GM18498 (cell line): Measurements from ENCODE around the gene ADPRS.

Experiments used
- ATAC-seq: cut with Tn5 transposase; IDR thresholded peaks from one replicate; pipeline ENCODE4 v1.9.1; 2021; ENCODE audit warnings: mild to moderate bottlenecking, moderate library complexity; ENCODE audit not compliant: unreplicated experiment

ADPRS gene

DNA sequence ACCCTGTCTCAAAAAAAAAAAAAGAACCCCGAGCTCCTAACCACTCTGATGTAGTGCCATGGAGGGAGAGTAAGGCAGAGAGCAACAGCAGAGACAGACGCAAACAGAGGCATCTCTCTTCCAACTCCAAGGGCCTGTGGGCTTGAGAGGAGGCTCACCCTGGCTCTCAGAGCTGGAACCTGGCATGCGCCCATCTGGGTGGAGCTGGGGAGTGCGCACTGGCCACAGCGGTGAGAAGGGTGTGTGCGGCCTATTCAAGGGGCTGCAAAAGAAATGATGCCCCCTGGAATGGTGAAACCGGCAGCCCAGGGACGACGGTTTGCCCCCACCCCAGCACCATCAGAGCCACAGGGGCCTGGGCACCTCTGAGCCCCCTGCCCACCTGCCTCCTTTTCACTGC, 18.7 kb downstream of the ADPRS start:
- ATAC-seq: no peak

DNA sequence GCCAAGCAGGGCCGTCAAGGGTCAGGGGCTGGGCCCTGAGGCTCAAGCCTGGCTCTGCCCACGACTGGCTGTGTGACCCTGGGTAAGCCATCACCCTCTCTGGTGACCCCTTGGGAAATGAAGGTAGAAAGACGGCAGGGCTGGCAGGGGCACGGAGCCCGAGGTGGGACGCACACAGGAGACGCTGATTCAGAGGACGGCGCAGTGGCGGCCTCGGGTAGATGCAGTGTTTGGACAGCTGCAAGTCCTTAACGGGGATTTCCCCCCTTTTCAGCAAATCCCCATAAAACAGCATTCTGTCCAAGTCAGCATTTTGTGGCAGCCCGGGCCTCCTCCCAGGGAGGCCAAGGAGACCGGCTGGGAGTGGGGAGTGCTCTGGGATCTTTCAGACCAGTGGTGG, 19.6 kb downstream of the ADPRS start:
- ATAC-seq: no peak

DNA sequence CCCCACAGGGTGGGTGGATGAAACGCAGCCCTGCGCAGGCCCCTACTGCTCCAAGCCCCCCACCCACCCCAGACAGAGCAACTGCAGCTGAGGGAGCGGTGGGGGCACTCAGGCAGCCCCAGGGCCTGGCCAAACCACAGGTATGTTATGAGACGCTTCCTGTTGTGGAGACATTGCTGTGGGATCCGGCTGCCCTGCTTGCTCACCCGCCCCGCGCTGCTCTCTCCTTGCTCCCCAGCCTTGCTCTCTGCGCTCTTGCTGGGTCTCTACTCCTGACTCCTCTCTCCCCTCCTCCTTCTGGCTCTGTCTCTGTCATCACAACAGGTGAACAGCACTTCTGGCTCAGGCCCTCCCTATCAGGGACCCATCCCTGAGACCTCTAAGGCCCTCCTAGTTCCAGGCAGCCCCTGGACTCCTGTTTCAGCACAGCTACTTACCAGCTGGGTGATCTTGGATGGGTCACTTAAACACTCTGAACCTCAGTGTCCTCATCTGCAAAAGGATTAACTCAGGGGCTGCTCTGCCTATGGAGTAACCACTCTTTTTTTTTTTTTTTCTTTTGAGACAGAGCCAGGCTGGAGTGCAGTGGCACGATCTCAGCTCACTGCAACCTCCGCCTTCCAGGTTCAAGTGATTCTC, 20.5 kb downstream of the ADPRS start:
- no peak for ATAC-seq

DNA sequence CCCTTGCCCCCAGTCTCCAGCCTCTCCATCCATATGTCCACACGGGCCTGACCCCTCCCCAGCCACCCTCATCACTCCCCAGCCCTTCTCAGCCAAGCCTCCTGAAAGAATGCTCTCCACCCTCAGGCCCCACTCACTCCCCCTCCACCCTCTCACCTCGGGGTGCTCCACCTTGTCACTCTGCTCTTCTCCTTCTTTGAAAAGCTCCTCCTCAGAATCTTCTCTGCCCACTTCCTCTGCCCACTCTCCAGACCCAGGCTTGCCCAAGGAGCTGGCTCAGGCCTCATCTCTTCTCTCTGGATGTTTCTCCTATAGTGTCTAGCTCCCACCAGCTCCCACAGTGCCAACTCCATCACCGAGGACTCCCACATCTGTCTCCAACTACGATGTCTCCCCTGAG, 22.5 kb downstream of the ADPRS start:
- ATAC-seq: no peak

DNA sequence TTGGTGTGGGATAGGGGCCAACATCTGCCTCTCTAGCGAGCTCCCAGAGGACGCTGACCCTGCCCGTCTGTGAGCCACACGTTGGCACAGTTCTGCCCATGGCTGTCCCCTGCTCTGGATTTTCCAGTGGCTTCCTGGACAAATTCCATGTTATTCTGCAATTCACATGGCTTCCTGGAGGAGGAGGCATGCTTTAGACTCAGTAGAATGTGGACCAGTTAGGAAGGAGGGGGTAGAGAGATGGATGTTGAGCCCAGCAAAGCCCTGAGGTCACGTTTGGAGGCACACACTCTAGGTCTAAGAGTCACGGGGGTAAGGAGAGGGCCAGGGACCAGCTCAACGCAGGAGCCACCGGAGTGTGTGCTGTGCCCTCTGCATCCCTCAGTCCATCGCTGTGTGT, 24.1 kb downstream of the ADPRS start:
- ATAC-seq: no peak

DNA sequence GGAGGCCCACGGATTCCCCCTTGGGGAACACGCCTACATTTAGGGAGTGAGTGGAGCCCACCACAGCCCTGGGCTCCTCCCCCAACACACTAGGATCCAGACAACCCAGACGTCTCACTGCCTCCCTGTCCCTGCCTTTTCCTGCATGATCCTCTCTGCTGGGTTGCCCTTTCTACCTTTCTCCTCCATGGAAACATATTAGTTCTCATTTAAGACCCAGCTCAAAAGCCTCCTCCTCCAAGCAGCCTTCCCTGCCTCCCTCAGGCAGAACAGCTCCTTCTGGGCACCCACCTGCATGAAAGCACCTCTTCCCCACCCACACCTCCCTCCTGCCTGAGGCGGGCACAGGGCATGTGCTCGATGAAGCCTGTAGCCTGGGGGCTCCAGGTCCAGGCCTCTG, 25.7 kb downstream of the ADPRS start:
- ATAC-seq: no peak

DNA sequence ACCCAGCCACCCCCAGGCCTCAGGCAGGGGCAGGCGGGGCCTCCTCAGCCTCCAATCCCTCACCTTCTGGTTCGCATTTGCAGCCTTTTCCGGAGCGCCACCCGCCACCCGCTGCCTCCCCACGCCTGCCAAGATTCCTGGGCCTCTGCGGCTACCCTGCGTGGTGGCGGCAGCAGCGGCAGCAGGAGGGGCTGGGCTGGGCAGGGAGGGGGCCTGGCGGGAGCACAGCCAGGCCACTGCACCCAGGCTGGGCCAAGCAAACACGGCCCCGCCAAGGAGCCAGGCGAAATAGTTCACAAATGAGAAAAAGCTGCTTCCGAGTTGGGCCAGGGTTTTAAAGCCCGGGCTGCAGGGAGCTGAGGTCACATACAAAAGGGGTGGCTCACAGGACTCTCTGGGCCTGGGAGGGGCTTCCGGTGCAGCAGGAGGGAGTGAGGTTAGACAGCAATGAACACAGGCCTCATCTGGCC, 26.5 kb downstream of the ADPRS start:
- no peak for ATAC-seq

DNA sequence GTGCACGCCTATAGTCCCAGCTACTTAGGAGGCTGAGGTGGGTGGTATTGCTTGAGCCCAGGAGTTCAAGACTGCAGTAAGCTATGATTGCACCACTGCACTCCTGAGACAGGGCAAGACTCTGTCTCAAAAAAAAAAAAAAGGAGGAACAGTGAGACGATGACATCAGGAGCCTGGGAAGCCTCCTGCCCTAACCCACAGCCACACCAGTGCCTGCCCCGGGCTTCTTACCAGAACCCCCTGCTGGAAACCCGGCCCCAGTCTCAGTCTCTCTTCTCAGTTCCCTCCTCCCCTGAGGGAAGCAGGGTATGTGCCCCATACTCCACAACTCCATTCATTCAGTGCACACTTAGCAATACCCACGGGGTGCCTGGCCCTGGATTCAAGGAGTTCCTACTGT, 27.2 kb downstream of the ADPRS start:
- no peak for ATAC-seq

DNA sequence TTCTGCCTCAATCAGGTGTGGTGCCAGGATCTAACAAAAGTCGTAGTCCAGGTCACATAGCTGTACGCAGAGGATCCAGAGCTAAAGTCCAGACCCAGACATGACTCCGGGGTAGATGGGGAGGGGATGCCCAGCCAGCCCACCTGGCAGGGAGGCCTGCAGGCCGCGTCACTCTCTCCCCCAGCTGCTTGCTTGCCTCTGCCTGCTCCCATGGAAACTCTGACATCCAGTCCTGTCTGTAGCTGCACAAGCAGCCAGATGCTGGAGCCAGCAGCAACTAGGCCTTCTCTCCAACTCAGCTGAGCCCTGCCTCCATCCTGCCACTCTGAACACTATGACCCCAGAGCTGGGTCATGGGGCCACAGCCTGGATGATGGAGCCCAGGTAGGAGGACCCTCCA, 28.2 kb downstream of the ADPRS start:
- no peak for ATAC-seq

DNA sequence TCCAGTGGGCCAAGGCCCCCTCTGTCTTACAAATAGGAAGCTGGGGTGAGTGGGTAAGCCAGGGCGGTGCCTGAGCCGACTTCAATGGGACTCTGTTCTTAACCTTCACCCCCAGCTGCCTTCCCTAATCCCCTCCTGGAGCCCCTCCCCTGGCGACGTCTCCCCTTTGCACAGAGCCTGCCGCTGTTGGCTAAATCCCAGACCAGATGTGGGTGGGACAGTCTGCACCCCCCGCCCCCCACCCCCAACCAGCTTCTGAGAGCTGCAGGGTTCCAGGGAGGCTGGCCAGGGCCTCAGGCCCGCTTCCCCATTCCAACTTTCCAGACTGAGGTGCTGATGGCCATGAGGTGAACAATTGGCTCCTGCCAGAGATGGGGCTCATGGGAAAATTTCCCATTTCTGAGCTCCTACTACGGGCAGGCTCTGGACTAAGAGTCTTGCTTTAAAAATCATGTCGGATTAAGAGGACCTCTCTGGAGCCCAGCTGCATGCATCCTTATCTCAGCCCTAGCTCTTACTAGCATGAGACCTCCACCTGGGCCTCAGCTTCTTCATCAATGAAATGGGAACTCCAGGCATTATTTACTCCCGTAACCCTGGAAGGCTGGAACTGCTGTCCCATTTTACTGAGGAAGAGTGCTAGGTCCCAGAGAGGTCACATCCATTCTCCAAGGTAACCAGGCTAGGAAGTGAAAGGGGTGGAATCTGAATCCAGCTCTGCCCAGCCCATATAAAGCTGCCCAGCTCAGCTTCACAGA, 29.9 kb downstream of the ADPRS start:
- ATAC-seq: no peak

DNA sequence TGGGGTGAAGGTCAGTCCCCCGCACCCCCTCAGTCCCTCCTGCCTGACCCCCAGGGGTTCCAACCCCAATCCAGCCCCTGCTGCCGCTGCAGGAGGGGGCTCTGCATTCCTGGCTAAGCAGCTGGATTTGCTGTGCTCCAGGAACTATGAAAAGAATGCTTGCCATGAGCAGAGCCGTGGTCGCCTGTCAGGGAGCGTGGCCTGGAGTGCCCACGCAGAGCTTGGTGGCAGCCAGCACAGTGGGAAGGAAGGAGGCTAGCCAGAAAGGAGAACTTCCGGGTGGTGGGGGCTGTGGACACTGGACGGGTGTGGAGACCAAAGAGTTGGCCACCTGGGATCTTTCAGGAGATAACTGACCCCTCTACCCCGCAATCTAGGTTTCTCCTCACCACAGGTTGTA, 30.8 kb downstream of the ADPRS start:
- ATAC-seq: no peak

DNA sequence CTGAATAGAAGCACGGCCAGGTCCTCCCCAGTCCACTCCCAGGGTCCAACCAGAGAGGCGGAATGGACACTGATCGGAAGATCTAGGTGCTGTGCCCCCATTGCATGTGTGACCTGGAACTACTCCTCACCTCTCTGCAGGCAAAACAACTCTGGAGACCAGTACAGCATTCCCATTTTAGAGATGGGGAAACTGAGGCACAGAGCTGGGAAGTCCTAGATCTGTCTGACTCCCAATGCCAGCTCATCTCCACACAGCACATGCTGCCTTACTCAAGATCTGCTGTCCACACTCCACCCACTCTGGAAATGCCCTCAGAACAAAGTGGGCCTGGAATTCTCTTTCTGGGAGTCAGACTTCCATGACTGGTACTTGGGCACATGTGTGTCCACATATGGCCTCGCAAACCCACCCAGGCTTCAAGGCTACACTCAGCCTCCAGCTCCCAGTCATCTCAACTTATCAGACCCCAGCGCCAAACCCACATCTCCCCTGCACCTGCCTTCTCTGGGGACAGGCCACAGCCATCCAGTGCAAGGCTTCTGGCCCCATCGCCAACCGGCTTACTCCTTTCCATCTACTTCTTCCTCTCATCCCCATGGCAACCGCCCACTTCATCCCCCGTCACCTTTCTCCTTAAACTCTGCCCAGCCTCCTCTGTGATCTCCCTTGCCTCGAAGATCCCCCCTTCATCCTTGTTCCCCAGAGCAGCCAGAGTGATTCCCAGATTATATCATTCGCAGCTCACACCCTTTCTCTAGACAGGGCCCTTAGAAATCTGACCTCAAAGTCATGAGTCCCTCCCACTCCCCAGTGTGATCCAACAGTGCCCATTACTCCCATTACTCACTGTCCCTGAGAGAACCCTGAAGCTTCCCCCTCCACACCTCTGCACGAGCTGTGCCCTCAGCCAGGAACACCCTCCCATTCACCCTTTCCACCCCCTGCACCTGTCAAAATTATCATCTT, 33.7 kb downstream of the ADPRS start:
- no peak for ATAC-seq

DNA sequence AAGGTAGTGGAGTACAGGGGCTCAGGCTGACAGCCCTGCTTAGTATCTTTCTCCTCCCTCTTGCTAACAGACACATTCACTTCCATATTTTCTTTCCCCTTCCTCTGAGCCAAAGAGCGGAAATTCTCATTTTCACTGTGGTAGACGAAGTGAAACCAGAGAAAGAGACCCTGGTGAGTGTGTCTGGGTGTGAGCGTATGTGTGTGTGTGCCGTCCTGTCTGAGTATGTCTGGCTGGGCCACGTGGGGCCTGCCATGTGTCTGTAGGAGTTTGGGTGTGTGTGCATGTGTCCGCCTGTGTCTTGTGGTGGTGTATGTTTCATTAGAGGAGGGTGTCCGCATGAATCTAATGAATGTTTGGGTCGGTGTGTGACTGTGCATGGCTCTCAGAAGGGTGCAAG, 34.7 kb downstream of the ADPRS start:
- peak; percentile 65 for ATAC-seq

DNA sequence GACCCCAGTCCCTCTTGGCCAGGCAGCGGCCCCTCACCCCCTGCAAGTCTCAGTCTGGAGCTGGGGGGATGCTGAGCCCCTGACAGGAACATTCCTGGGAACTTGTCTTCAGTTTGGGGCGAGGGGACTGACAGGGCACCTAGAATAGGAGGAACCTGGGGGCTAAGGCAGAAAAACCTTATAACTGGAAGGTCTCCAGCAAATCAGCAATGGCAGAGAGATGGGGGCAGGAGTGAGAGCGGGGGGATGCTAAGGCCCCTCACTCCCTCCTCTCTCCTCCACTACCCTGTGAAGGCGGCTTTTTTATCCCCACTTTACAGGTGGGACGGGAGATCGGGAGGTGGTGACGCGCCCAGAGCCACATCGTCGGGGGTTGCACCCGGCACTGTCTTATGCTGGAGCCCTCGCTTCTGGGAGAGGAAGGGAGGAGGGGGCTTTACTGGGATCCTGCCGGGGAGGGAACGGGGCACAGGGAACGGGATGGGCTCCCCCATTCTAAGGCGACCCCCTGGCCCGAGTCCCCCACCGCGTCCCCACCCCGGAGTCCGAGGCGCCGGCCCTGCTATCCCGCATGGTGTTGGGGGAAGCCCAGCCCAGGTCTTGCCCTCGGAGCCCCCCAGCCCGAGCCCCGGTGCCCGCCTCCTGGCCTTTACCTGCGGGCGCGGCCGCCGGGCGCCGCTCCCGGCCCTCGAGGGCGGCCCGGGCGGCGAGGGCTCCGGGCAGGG, 35.9 kb downstream of the ADPRS start:
- no peak for ATAC-seq

DNA sequence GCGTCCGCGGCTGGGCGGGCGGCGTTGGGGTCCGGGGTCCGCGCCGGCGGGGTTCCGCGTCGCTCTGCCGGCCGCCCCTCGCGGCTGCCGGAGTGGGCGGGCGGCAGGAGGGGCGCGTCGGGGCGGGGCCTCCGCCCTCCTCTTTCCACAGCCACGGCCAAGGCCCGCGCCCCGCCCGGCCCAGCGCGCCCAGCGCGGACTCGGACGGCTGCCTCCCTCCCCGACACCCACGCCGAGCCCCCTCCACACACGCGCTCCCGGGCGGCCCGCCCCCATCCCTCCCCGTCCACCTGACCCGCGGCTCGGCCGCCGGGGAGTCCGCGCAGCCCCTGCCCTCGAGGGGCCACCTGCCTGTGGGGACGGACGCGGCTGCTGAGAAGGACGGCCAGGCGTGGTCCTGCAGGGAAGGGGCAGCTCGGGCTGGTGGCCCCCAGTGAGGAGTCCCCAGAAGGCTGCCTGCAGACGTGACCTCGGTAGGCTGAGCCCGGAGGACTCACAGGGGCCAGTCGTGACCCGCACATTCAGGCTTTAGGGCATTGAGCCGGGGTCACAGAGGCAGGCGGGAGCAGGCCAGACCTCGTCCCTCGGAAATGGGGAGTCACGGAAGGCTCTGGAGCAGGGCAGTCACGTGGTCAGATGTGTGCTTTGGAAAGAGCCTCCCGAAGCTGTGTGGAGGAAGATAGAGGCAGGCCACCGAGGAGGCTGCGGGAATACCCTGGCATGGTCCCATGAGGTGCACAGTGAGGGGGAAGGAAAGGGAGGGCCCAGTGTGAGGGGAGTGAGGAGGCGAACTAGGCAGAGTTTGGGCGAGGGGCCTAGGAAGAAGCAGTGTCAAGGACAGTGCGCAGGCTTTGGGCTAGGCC, 36.7 kb downstream of the ADPRS start, which contains the start of gene COL8A2:
COL8A2 (minus strand) TSS at position 94 of the 863 bp plus-strand sequence. CDS start 24,980 bp downstream, outside the sequence.
- ATAC-seq: no peak

DNA sequence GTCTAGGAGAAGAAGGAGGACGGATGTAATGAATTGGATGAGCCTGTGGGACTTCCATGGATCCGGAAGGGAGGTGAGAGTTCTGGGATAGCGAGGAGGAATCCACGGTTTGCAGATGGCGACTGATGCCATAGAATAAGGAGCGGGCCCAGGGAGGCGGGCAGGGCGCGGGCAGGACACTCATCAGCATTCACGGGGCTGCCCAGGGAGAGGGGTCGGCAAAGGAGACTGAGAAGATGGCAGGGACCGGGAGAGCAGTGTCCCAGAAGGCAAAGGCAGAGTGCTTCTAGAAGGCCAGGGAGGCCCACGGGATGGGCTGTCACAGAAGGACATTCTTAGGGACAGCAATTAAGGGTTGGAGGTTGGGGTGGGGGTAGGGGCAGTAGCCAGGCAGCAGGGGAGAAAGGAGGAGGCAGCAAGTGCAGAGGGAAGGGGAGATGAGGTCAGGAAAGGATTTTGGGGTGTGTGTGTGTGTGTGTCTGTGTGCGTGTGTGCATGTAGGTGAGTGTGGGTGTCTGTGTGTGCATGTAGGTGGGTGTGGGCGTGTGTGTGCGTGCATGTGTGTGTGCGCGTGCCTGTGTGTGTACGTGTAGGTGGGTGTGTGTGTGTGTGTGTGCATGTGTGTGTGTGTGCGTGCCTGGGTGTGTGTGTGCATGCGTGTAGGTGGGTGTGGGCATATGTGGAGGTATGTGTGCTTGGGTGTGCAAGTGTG, 37.5 kb downstream of the ADPRS start:
- no peak for ATAC-seq

DNA sequence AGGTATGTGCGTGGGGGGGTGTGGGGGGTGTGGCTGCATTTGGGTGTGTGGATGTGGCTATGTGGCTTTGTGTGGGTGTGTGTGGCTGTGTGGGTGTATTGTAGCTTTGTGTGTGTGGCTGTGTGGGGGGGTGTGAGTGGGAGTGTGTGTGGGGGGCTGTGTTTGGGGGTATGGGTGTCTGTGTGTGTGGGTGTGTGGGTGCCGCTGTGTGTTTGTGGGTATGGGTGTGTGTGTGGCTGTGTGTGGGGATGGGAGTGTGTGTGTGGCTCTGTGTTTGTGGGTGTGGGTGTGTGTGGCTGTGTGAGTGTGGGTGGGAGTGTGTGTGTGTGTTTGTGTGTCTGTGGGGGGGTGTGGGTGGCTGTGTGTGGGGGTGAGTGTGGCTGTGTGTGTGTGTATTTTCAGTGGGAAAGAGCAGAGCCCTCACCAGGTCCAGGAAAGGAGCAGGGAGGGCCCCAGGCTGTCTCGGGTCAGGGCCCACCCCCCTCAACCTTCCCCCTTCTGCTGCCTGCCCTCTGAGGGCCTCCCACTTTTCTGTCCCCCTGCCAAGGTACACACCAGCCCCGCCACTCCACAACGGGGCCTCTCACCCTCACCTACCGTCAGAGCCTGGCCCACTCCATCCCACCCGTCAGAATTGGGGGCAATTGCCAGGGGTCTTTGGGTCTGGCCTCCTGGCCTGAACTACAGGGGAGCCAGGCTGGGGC, 38.3 kb downstream of the ADPRS start:
- no peak for ATAC-seq

DNA sequence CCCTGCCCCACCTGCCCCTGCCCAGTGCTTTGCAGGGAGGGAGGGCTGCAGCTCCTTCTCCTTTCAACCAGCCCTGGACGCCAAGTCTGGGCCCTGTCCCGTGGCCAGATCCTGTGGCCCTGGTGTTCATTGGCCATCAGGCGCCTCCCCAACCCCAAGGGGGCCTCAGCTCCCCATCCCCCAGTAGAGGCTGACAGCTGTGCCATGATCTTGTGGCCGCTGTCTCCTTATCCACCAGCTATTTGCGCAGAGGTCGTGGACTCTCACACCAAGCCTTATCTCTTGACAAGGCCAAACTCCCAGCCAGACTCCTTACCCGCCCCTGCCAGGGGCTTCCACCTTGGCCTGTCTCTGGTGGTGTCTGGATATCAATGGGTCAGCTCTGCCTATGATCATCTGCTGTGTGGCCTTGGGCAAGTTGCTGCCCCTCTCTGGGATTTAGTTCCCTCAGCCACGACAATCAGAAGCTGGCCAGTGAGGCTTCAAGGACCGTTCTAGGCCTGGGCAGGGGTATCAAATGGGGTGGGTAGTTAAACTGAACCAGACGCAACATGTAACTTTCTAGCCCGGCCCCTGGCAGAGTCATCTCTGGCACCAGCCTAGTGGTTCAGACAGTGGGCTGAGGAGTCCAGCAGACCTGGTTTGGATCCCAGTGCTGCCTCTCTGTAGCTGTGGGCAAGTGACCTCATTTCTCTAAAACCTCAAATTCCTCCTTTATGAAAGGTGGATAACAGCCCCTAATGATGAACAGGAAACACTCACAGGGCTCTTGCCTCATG, 39.6 kb downstream of the ADPRS start:
- no peak for ATAC-seq
